NCI-H510A (cell line): Measurements from ENCODE around the gene GNB1L.

Source experiments
- DNase-seq: peaks from one replicate; lab custom pipeline; 2025; lab: John Stamatoyannopoulos, UW

The GNB1L gene

DNA sequence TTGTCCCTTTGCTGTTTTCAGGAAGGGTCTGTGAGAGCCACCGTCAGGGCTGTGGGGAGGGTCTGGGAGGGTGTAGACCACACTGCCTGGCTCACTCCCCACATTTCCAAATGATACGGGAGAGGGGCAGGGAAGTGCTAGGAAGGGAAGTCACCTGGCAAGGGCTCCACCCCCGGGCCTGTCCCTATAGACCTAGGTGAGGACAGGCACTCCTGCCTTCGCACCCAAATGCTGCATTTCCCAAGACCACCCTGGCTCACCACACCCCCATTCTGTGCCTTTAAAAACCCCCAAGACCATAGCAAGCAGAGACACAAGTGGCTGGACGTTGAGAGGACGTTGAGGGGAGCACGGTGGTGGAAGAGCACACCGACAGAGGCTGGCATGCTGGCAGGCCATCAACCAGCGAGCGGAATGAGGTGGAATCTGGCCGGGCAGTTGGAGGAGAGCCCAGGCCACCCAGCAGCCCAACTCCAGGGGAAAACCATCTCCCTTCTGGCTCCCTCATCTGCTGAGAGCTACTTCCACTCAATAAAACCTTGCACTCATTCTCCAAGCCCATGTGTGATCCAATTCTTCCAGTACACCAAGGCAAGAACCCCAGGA lies 45.7 kb downstream of the GNB1L start:
- no peak for DNase-seq

GRCh38 chr22:19807914-19808872 lies 46.5 kb downstream of the GNB1L start:
- no peak for DNase-seq

DNA sequence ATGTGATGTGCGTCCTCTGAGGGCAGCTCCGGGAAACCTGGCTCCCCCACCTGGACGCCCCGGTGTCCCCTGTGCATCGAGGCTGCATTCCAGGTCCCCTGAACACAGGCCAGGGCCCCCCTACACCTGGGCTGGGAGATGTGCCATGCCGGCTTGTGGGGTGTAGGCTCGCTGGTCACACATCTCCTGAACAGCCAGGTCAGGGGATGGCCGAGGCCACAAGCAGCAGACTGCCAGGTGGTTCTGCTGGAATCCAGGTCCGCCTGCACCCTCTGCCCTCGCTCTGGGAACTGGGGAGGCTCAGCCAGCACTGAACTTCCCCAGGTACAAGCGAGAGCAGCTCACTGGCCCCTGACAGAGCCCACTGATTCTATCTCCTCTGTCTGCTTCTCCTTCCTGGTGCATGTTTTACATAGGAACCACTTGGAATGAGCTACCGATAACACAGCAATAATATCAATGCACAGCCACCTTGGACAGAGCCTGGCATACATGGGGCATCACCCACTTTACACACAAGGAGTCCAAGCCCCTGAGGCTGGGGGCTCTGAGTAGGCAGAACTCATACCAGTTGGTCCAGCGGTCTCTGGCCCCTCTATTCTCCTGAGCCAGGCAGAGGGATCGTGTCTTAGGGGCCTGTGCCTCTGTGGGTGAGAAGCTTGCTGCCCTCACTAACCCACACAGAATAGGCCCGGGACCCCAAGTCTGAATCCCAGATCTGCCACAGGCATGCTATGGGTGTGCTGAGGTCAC lies 47.3 kb downstream of the GNB1L start:
- DNase-seq, result no peak

DNA sequence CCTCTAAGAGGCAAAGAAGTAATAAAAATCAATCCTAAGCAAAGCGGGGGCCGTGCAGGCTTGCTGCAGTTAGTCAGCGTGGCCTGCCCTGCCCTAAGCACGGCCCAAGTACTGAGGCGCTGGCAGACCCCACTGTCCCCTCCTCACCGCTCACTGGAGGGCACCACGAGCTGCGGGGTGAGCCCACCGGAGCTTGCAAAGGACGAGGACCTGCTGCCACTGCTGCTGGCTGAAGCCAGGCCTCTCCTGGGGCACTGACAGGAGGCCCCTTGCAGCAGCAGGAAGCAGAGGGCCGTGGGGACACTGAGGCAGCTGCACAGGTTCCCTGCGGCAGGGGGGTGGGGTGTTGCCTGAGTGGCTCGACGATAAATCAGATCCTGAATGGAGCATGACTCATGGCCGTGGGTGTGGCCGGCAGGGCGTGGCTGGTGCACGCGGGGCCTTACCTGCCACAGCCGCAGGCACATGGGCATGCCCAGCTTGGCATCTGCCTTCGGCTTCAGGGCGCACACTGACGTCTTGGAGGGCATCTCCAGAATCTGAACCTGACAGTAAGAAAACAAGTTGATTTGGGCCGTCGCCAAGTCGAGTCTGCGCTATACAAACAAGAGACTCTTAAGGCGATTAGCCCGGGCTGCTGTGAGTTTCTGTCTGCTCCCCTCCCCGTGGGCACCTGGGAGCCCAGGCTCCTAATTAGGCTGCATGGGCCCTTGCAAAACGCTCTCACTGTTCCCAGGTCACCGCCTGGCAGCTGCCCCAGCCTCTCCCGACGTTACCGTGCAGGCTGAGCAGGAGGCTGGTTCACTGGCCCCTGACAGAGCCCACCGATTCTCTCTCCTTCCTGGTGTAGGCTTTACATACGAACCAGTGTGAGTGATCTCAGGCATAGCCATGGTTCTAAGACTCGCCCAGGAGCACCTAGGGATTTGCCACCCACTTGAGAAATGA lies 48.2 kb downstream of the GNB1L start:
- peak; percentile 16 for DNase-seq

DNA sequence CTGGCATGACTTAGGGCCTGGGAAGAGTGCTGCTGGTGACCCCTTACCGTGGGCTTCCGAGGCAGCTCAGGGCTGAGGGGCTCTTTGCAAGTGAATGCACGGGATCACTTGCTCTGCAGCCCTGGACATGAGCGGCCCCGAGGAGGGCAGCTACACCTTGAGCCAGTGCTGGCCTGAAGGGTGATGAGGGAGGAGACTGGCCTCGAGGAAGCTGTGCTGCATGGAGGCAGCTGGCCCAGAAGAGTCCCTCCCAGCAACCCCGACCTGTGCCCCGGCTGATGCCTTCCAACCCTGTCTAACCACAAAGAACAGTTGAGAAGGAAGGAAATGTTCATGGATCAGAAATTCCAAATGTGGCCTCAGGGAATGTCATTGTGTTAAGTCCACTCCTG lies 48.9 kb downstream of the GNB1L start:
- no peak for DNase-seq

DNA sequence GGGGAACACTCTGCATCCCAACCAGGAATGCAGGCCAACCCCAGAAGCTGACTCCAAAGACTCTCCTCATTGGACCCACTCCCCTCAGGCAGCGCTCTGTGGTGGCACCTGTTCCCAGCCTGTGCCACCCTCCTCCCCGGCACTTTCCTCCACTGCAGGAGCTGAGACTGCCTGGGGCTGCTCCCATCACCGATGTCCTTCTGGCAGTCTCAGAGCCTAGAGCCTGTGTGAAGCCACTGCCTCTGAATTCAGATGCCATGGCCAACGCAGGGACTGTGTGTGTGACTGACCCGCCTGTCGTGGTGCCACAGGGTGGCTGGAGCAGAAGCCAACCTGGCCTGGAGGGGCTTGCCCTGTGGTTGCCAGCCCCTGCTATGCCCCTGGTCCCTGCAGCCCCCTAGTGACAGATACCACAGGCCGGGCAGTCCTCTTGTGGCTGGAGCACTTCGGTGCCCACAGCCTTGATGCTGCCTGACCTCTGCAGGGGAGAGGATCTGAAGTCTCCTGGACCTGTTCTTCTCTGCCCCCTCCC lies 50.9 kb downstream of the GNB1L start:
- DNase-seq, result no peak

DNA sequence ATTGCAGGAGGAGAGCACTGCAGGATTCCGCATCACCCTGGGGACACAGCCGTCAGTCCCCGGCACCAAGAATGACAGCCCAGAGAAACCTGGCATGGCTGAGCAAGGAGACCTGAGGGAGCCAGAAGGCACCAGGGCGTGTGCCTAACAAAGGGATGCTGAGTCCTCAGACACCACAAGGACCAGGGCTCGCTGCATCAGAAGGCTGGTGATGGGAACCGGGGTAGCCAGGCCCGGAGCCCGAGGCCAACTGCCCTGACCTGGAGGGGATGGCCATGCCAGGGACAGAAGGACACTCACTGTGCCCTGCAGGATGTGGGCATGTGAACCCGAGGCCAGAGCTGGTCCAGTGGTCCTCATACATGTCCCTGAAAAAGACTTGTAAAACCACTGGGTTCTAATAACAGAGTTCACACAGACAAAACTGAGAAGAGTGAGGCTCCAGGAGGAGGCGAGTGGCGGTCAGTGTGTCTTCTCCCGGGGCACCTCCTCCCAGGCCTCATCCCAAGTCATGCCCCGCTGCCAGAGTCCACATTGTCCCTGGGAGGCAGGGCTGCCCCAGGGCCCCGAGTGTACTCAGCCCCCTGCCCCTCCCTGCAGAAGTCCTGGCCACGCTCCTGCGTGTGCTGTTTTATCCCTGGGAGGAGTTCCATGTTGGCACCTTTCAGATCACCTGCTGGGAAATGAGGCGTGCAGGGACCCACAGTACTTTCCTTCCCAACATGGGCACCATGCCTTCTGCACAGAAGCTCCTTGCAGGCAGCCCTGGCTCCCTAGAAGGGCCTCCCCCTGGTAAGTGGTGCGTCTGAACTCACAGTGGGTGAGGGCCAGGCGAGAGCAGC lies 51.6 kb downstream of the GNB1L start:
- no peak for DNase-seq

DNA sequence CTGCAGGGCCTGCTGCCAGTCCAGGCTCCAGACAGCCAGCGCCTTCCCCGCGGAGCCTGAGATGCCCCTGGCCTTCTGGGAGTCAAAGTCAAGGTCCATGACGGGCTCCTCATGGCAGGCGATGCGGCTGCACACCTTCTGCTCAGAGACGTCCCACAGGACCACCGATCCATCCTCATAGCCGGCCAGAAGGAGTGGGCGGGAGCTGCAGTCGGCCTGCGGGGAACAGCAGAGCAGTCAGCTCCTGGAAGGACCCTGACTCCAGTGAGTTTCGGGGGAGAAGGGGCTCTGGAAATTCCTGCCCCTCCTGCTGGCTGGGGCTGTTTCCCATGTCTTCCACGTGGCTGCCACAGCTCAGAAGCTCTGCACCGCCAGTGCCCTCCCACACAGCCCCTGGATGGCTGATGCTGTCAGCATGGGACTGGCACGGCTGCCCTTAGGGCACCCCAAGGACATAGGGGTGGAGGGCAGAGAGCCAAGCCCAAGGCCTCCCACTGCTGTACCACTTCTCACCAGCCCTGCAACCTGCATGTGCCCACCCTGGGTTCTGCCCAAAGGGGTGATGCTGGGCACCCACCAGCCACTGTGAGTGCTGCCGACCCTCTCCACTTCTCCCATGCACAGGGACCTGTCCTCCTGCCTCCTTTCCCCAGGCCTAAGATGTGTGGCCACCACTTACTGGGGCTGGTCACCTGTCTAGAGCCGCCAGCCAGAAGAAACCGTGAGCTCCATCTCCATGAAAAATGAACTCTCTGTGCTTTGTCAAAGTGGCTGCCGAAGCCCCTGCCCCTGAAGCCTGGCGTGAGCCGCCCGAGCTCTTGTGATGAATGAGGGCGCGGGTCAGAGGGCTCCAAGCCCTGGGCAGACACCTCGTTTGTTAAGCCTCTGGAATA lies 52.4 kb downstream of the GNB1L start:
- DNase-seq, result no peak

GRCh38 chr22:19801340-19802000 lies 53.2 kb downstream of the GNB1L start:
- DNase-seq, result no peak

DNA sequence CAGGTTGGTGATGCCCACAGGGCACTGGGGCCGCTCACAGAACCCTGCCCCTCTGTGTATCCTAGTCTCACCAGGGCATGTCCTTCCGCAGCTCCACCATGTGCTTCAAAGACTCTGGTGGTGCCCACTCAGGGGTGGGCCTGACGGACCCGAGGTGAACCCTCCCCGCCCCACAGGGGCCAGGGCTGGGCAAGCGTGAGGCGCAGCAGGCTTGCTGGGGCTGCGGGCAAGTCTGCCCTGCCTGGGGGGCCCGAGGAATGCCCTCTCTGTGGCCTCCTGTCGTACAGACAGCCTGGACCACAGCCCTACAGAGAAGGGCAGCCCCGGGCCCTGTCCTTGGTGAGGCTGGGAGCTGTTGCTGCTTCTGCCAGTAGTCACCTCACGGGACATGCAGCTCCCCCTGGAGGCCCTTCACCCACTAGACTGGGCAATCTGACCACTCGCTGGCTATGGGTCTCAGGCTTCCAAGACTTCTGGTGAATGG lies 53.9 kb downstream of the GNB1L start:
- no peak for DNase-seq

- no peak for DNase-seq
Observed at GRCh38 chr22:19800306-19800705, 54.4 kb downstream of the GNB1L start.

DNA sequence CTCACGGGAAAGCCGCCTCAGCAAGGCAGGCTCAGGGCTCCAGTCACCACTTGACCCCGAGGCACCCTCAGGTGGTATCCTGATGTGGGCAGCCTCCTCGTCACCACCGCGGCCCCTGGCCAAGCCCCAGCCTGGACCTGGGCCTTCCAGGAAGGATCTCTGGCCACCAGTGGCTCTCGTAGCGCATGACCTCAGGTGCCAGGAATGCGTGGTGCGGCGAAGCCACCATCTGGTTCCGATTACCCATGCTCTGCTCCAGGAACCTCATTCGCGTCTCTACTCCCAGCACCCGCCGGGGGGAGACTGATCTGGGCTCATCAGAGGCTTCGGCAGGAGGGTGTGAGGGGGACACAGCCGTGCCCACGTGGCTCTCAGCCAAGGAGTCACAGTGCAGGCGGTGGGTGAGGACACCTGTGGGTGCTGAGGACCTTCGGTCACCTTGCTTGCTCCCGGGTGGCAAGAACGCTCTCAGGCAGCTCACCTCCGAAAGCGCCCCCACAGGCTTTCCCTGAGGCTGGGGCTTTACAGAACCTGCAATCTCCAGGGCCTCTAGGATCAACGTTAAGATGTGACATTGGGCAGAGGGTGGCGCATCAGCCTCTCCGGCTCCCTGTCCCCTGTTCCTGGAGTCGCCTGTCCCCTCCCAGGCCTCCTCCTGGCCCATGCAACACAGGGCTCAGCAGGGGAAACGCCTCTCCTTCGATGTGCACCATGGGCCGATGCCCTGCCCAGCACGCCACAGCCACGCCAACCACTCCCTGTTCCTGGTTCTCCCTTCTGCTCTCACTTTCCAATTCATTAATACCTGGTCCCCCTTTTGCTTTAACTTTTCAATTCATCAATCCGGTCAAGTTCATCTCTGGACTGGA lies 55.1 kb downstream of the GNB1L start:
- DNase-seq, result no peak

DNA sequence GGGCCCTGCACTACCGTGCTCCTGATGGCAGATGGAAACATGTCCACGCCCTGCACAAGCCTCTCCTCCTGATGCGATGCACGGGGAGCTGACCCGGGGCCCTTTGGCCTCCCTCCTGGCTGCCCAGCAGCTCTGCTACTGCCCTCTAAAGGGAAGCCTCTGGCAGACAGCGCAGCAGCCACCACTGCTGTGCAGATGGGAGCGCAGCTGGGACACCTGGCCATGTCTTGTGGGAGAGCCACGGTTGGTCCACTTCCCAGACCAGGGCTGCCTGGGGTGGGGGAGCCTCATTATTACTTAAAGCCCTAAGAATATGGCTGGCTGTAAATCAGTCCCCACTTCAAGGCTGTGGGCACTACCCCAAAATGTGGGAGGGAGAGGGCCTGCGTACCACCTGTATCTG lies 55.8 kb downstream of the GNB1L start:
- no peak for DNase-seq

- DNase-seq, result no peak
Observed at GRCh38 chr22:19798003-19798665, 56.5 kb downstream of the GNB1L start.

- DNase-seq, result no peak
Observed at GRCh38 chr22:19797086-19798002, 57.3 kb downstream of the GNB1L start.

DNA sequence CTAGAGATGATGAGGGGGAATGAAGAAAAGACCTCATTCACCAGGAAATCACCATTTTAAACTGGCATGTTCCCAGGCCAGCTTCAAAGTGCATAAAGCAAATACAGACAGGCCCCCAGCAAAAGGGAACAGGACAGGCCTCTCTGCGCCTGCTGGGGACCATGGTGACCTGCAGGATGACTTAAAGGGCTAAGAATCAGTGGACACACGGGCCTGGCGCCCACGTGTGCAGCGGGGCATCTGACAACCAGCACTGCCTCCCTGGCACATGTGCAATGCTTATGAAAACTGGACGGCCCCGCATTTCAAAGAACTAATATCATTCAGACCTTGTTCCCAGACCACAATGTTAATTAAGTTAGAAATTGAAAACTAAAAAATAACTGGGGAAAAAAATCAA lies 58.5 kb downstream of the GNB1L start:
- no peak for DNase-seq
